ENCODE measurements around the gene NRG2.

- TF ChIP-seq CTCF (IDR thresholded peaks at IDR 0.05; ENCODE audit: low read depth, low read length, poor library complexity, severe bottlenecking), result no peak
- TF ChIP-seq EZH2phosphoT487 (IDR thresholded peaks at IDR 0.05; ENCODE audit: borderline replicate concordance, low read length), result no peak
Measured at GRCh38 chr5:139806111-139806510, 237.0 kb downstream of the NRG2 start.
